Neural cell (in vitro differentiated cells): ENCODE measurements around the gene TM9SF2. TPM values are rescaled to one million over a fixed set of nuclear protein-coding genes. Genes with fewer than 3 reads are reported as not detected.

Experiments
- H2AFZ ChIP-seq: fragments of 200-600, 300-800 bp; sonication (generic), shearing (Covaris generic); 2 replicates; pipeline ENCODE4 v1.6.0; 2014; ENCODE audit warnings: low read depth, mild to moderate bottlenecking, antibody characterized with exemption, low read length, moderate library complexity
- H3F3A ChIP-seq: fragments of 200-600 bp; shearing (Covaris generic); 2 replicates; pipeline ENCODE4 v1.6.1; 2016; ENCODE audit warnings: mild to moderate bottlenecking, moderate library complexity, mixed read lengths, antibody characterized with exemption, low read length; ENCODE audit not compliant: insufficient read depth, poor library complexity, severe bottlenecking
- H3K27ac ChIP-seq: fragments of 200-600, 300-800 bp; sonication (generic), shearing (Covaris generic); 2 replicates; pipeline ENCODE4 v1.5.1; 2014; ENCODE audit warnings: mild to moderate bottlenecking, low read length, moderate library complexity
- H3K27me3 ChIP-seq: fragments of 300-800, 200-600 bp; sonication (generic), shearing (Covaris generic); 2 replicates; pipeline ENCODE4 v1.6.0; 2014; ENCODE audit warnings: mild to moderate bottlenecking, low read depth, low read length, moderate library complexity; ENCODE audit not compliant: insufficient read depth
- H3K36me3 ChIP-seq: fragments of 300-800, 200-600 bp; sonication (generic), shearing (Covaris generic); 2 replicates; pipeline ENCODE4 v1.5.1; 2014; ENCODE audit warnings: mild to moderate bottlenecking, antibody characterized with exemption, low read length, moderate library complexity; ENCODE audit not compliant: insufficient read depth
- H3K4me2 ChIP-seq: fragments of 300-800, 200-600 bp; sonication (generic), shearing (Covaris generic); 2 replicates; pipeline ENCODE4 v1.6.0; 2014; ENCODE audit warnings: mild to moderate bottlenecking, low read length
- H3K4me3 ChIP-seq: fragments of 300-800, 200-600 bp; sonication (generic), shearing (Covaris generic); 2 replicates; pipeline ENCODE4 v1.5.1; 2014; ENCODE audit warnings: mild to moderate bottlenecking, low read length, moderate library complexity
- H3K79me2 ChIP-seq: fragments of 200-600 bp; shearing (Covaris generic); replicated peaks from 2 replicates; pipeline ENCODE4 v1.6.0; 2014; ENCODE audit warnings: mild to moderate bottlenecking, low read length, moderate library complexity; ENCODE audit not compliant: insufficient read depth
- H3K9ac ChIP-seq: fragments of 300-800, 200-600 bp; sonication (generic), shearing (Covaris generic); 2 replicates; pipeline ENCODE4 v1.6.1; 2016; ENCODE audit warnings: mild to moderate bottlenecking, low read length, mixed read lengths
- H3K9me2 ChIP-seq: fragments of 200-600 bp; shearing (Covaris generic); 2 replicates; pipeline ENCODE4 v1.6.1; 2016; ENCODE audit warnings: mild to moderate bottlenecking, low read length, mixed read lengths; ENCODE audit not compliant: insufficient read depth
- H3K9me3 ChIP-seq: fragments of 200-600, 300-800 bp; sonication (generic), shearing (Covaris generic); 2 replicates; pipeline ENCODE4 v1.6.1; 2016; ENCODE audit warnings: mild to moderate bottlenecking, mixed run types, low read length, moderate library complexity, mixed read lengths
- H4K20me1 ChIP-seq: fragments of 200-600 bp; shearing (Covaris generic); 2 replicates; pipeline ENCODE4 v1.6.1; 2016; ENCODE audit warnings: mild to moderate bottlenecking, mixed run types; ENCODE audit not compliant: insufficient read depth
- CTCF ChIP-seq: fragments of 450-650 bp; IDR thresholded peaks from 2 replicates; pipeline ENCODE4 v1.5.1; 2014; ENCODE audit warnings: antibody characterized with exemption, mild to moderate bottlenecking, moderate library complexity; ENCODE audit not compliant: poor library complexity, severe bottlenecking
- EP300 ChIP-seq: fragments of 450-650 bp; conservative IDR thresholded peaks from 2 replicates; pipeline ENCODE4 v1.6.1; 2014; ENCODE audit warnings: antibody characterized with exemption, mild to moderate bottlenecking, moderate library complexity; ENCODE audit not compliant: poor library complexity, severe bottlenecking
- EZH2 ChIP-seq: fragments of 200-600, 300-800 bp; shearing (Covaris generic), sonication (generic); IDR thresholded peaks from 2 replicates; pipeline ENCODE4 v1.6.1; 2014; ENCODE audit warnings: antibody characterized with exemption, low read length, borderline replicate concordance, mild to moderate bottlenecking; ENCODE audit not compliant: insufficient read depth, poor library complexity, severe bottlenecking
- MXI1 ChIP-seq: fragments of 450-650 bp; conservative IDR thresholded peaks from 2 replicates; pipeline ENCODE4 v1.6.1; 2014; ENCODE audit warnings: antibody characterized with exemption, mild to moderate bottlenecking; ENCODE audit not compliant: poor library complexity, severe bottlenecking
- POLR2AphosphoS5 ChIP-seq: IDR thresholded peaks from 2 replicates; pipeline ENCODE4 v1.6.1; 2012
- RAD21 ChIP-seq: fragments of 450-650 bp; conservative IDR thresholded peaks from 2 replicates; pipeline ENCODE4 v1.6.1; 2014; ENCODE audit warnings: antibody characterized with exemption, mild to moderate bottlenecking, moderate library complexity
- REST ChIP-seq: IDR thresholded peaks from 2 replicates; pipeline ENCODE4 v1.6.1; 2012; ENCODE audit warnings: borderline replicate concordance
- SMC3 ChIP-seq: fragments of 450-650 bp; conservative IDR thresholded peaks from 2 replicates; pipeline ENCODE4 v1.6.1; 2014; ENCODE audit warnings: antibody characterized with exemption, mild to moderate bottlenecking, moderate library complexity; ENCODE audit not compliant: poor library complexity
- TAF1 ChIP-seq: IDR thresholded peaks from 2 replicates; pipeline ENCODE4 v1.6.1; 2012; ENCODE audit warnings: low read depth
- polyA plus RNA-seq: library from polyadenylated mRNA; depleted of rRNA; stranded (reverse); fragments of >200 nt; gene quantifications from 2 replicates; pipeline ENCODE4 v1.2.3, GENCODE V29; 2014

Gene TM9SF2
- polyA plus RNA-seq, 1 donor from 2014 or later, result 128 TPM

- Histone ChIP-seq H3F3A (no peaks in the 10 kb centered on the region), H3K4me3 (no peak overlapping the region), H3K36me3 (no peaks in the 10 kb centered on the region), H3K9me3 (no peaks in the 10 kb centered on the region), H3K4me2 (no peak overlapping the region), H3K9ac (no peak overlapping the region), H4K20me1 (no peaks in the 10 kb centered on the region), H3K79me2 (no peaks in the 10 kb centered on the region), H3K9me2 (no peaks in the 10 kb centered on the region), H3K27ac (no peak overlapping the region), H3K27me3 (no peaks in the 10 kb centered on the region), H2AFZ (no peak overlapping the region)
- TF ChIP-seq SMC3 (no peak), RAD21 (no peak), EZH2 (no peak)
These were observed 74.3 kb downstream of the TM9SF2 start for GRCh38 chr13:99575376-99576120.

- Histone ChIP-seq H2AFZ (no peak overlapping the region), H3K27ac (no peak overlapping the region), H4K20me1 (no peaks in the 10 kb centered on the region), H3K27me3 (no peaks in the 10 kb centered on the region), H3F3A (no peaks in the 10 kb centered on the region), H3K9me2 (no peaks in the 10 kb centered on the region), H3K4me2 (no peak overlapping the region), H3K9me3 (no peaks in the 10 kb centered on the region), H3K9ac (no peak overlapping the region), H3K36me3 (no peaks in the 10 kb centered on the region), H3K79me2 (no peaks in the 10 kb centered on the region), H3K4me3 (no peak overlapping the region)
- TF ChIP-seq TAF1 (no peak), MXI1 (no peak), CTCF (no peak), POLR2AphosphoS5 (no peak), EZH2 (no peak), REST (no peak), EP300 (no peak), SMC3 (no peak), RAD21 (no peak)
These were observed 77.0 kb downstream of the TM9SF2 start for GRCh38 chr13:99577934-99578917.
